Testis (tissue), 2 donors: Measurements from ENCODE around the gene RPAP3.

Experiments used
- CTCF ChIP-seq, 3 experiments: fragments of 450-650 bp in 2 of 3; fragments of 200-600 bp in 1 of 3; sonication (generic) in 1 of 3; IDR thresholded peaks; one replicate each; pipeline ENCODE4 v1.5.1; 2016 to 2019; ENCODE audit warnings: antibody characterized with exemption in 3 of 3, mild to moderate bottlenecking in 2 of 3, moderate library complexity in 1 of 3
- POLR2A ChIP-seq: fragments of 450-650 bp; IDR thresholded peaks from one replicate; pipeline ENCODE4 v1.6.1; 2017; ENCODE audit warnings: antibody characterized with exemption, mild to moderate bottlenecking, moderate library complexity

GRCh38 chr12:47746073-47746472 lies 40.2 kb upstream of the RPAP3 start:
- TF ChIP-seq CTCF (IDR thresholded peaks at IDR 0.05) (no peak), POLR2A (no peak)
